Stimulated activated CD4-positive, alpha-beta T cell treated with anti-CD3 and anti-CD28 coated beads, Interleukin-4, amount 100 ng/mL, for 4 hours (primary cell): ENCODE data around the gene THBS1.

Source experiments
- DNase-seq, 2 experiments: peaks; one replicate each; pipeline ENCODE4 v3.0.0-alpha.2; 2020

THBS1 gene

GRCh38 chr15:39575180-39575579 lies 5.7 kb upstream of the THBS1 start:
- no peak for DNase-seq

GRCh38 chr15:39578851-39579486 lies 1.9 kb upstream of the THBS1 start:
- DNase-seq: no peak

GRCh38 chr15:39579487-39580116 lies 1.3 kb upstream of the THBS1 start:
- DNase-seq: no peak

- peak; percentile 72 to 85 for DNase-seq
These were observed 778 bp upstream of the THBS1 start for GRCh38 chr15:39580117-39580484.

- no peak for DNase-seq
These were observed 438 bp downstream of the THBS1 start for GRCh38 chr15:39581242-39581792.

- DNase-seq: no peak
These were observed 960 bp downstream of the THBS1 start for GRCh38 chr15:39581793-39582285.

- DNase-seq: no peak
These were observed 1.6 kb downstream of the THBS1 start for GRCh38 chr15:39582286-39582976.

DNA sequence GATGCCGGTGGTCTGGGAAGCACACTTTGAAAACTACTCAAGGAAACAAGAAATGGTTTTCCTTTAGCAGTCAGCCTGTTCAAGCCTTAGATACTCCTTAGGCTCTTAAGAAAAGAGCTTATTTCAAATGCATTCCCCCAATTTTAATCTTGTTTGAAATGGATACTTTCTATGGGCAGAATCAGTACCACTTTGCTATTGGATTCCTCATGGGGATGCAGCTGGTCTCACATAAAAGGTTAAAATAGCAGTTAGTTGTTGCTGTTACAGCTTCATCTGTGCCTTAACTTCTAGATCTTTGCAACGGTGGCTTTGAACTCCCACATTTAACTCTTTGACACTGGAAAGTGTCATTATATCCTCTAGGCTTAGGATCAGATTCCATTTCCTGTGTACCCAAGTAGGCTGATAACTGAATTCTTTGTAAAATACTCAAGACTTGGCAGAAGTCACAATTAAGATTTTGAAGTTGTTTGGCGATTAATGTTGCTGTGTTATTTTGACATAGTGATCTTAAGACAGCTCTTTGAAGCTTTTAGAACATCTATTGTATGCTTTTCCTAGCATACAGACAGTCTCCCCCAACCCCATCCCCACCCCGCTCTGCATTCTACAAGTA lies 2.2 kb downstream of the THBS1 start:
- DNase-seq: peak in 1 of 2 experiments; percentile 12

DNA sequence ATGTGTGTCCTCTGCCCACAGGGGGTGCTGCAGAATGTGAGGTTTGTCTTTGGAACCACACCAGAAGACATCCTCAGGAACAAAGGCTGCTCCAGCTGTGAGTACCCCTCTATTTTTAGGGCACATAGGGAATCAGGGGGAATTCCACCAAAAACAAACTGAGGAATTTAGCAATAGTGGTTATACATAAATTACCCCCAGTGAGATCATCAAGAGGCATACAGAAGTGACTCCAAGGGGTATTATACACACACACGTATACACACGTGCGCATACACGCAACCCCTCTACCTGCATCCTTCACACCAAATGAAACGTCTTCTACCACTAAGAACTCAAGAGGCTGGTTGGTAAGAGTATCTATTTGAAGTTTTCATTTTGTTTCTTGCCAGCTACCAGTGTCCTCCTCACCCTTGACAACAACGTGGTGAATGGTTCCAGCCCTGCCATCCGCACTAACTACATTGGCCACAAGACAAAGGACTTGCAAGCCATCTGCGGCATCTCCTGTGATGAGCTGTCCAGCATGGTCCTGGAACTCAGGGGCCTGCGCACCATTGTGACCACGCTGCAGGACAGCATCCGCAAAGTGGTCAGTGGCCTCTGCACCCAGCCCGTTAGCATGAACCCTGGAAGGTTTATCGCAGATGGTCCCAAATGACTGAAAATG lies 2.9 kb downstream of the THBS1 start:
- DNase-seq: no peak

DNA sequence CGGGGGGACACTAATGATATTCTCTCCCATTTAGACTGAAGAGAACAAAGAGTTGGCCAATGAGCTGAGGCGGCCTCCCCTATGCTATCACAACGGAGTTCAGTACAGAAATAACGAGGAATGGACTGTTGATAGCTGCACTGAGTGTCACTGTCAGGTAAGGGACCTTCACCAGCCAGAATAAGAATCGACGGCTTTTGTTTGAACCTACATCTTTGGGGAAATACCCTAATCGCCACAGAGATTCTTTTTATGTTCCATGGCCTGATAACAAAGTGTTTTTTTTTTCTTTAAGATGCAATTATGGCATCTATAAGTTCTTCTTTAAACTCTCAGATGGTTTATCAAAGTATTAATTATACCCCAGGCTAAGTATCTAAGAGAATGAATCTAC lies 3.4 kb downstream of the THBS1 start:
- DNase-seq: no peak

DNA sequence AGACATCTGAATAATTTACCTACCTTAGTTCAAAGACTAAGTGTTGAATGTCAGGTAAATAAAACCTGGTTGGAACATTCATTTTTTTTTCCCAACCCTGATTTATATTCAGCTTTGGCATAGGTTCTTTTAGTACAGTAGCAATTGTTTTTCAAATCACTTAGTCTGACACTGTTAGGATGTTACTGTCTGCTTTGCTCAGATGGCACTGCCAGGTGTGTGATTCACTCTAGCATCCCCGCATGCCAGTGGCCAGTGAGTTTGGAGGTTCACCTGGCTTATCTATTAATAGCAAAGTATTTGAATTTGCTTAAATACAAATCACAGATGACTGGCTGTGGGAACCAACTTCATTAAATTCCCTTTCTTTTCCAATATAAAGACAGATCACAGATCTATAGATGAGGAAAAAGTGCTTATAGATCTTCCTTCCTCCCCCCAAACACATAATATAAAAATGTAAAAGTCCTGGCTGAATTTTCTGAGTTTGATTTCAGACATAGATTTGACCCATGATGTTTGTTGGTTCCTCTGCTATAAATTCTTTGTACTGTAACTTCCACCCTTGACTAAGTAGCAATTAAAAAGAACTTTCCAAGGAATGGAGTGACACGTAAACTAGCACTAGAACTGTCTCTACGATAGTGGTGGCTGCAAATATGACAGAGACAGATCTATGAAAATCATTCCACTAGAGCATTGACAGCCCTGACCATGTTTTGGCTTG lies 3.9 kb downstream of the THBS1 start:
- DNase-seq: no peak

- DNase-seq: no peak
These were observed 4.5 kb downstream of the THBS1 start for GRCh38 chr15:39585389-39585841.

DNA sequence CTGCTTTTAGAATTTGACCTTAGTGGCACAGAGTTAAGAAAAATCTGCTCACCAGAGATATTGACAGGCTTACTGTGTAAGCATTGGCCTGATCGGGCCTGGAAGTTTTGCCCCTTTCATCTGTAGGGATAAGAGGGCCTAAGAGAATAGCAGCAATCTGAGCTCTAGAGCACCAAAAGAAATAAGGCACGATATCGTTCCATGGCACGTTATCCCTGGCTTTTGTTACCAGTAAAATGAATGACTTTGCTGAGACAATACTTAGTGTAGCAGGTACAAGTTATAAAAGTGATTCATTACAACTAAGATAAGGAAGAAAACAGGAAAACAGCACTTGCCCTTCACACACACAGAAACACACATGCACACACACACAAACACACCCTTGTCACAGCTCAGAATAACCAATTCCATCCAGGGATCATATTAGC lies 5.0 kb downstream of the THBS1 start:
- no peak for DNase-seq

DNA sequence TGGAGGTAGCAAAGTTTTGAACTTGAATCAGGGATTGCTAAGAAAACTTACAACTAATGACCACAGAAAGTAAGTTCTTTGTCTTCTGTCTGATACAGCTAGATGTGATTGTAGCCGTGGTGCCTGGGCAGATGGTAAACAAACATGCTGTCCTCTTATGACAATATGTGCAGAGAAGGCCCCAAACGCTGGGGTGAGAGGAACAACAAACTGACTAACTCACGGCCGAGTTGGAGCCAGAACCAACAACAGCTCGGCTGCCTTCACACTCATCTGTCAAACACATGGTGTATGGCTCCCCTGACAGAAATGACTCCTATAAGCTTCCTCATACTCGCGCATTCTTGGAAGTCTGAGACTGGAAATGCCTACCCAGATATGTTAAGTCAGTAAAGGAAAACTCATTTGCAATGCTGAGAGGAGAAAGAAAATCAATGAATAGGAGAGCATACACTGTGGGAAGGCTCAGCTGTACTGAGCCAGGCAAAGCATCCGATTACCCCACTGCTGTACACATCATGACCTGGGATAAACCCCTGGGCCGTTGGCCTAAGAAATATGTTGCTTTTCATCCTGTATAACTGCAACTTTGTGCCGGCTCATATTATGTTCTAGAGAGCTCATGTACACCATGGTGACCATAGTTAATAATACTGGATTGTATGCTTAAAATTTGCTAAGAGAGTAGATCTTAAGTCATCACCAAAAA lies 5.7 kb downstream of the THBS1 start:
- no peak for DNase-seq

GRCh38 chr15:39587096-39587721 lies 6.3 kb downstream of the THBS1 start:
- DNase-seq: no peak

GRCh38 chr15:39587731-39588530 lies 7.1 kb downstream of the THBS1 start:
- DNase-seq: no peak

DNA sequence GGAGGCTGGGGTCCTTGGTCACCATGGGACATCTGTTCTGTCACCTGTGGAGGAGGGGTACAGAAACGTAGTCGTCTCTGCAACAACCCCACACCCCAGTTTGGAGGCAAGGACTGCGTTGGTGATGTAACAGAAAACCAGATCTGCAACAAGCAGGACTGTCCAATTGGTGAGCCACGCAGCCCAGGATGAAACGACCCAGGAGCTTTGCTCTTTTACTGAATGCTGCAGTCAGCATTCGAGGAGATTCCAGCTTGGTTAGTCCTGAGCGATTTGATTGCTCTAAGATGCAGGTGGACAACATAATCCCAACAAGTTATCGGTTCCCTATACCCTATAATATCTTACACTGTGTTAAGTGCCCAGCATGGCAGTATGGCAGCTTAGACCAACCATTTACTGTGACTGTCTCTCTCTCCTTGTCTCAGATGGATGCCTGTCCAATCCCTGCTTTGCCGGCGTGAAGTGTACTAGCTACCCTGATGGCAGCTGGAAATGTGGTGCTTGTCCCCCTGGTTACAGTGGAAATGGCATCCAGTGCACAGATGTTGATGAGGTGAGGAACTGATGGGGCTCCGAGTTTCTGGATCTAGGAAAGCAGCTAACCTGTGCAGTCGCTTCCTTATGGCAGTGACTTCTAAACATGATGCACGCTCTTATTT lies 7.8 kb downstream of the THBS1 start:
- no peak for DNase-seq

GRCh38 chr15:39589193-39589814 lies 8.4 kb downstream of the THBS1 start:
- DNase-seq: no peak
